GM23248 (cell line): ENCODE results near the gene LYRM1. TPM values are rescaled to one million over a fixed set of nuclear protein-coding genes. Genes with fewer than 3 reads are reported as not detected.

ENCODE experiments used
- DNase-seq: peaks from one replicate; pipeline ENCODE4 v3.0.0-alpha.2; 2015
- H2AFZ ChIP-seq: fragments of 200-600 bp; sonication (generic); 2 replicates; pipeline ENCODE4 v1.6.1; 2016; ENCODE audit warnings: antibody characterized with exemption
- H3F3A ChIP-seq: fragments of 200-600 bp; sonication (generic); 2 replicates; pipeline ENCODE4 v1.6.1; 2016; ENCODE audit warnings: mild to moderate bottlenecking, antibody characterized with exemption, mixed run types; ENCODE audit not compliant: insufficient read depth
- H3K27ac ChIP-seq: fragments of 200-600 bp; sonication (generic); 2 replicates; pipeline ENCODE4 v1.5.1; 2016; ENCODE audit warnings: mild to moderate bottlenecking
- H3K27me3 ChIP-seq: fragments of 200-600 bp; sonication (generic); replicated peaks from 2 replicates; pipeline ENCODE4 v1.6.1; 2016; ENCODE audit warnings: mild to moderate bottlenecking; ENCODE audit not compliant: insufficient read depth
- H3K36me3 ChIP-seq: fragments of 200-600 bp; sonication (generic); 2 replicates; pipeline ENCODE4 v1.6.1; 2016; ENCODE audit warnings: low read depth, mild to moderate bottlenecking
- H3K4me1 ChIP-seq: fragments of 200-600 bp; sonication (generic); 2 replicates; pipeline ENCODE4 v1.6.1; 2016; ENCODE audit warnings: mild to moderate bottlenecking; ENCODE audit not compliant: insufficient read depth
- H3K4me2 ChIP-seq: fragments of 200-600 bp; sonication (generic); one replicate; pipeline ENCODE4 v1.6.1; 2016; ENCODE audit warnings: mild to moderate bottlenecking; ENCODE audit not compliant: unreplicated experiment
- H3K4me3 ChIP-seq: fragments of 200-600 bp; sonication (generic); 2 replicates; pipeline ENCODE4 v1.5.1; 2016; ENCODE audit warnings: mild to moderate bottlenecking
- H3K79me2 ChIP-seq: fragments of 200-600 bp; sonication (generic); 2 replicates; pipeline ENCODE4 v1.6.1; 2016; ENCODE audit warnings: mild to moderate bottlenecking; ENCODE audit not compliant: insufficient read depth
- H3K9ac ChIP-seq: fragments of 200-600 bp; sonication (generic); 2 replicates; pipeline ENCODE4 v1.6.1; 2016; ENCODE audit warnings: mild to moderate bottlenecking
- H3K9me2 ChIP-seq: fragments of 200-600 bp; sonication (generic); 2 replicates; pipeline ENCODE4 v1.6.1; 2016; ENCODE audit warnings: mixed run types, mild to moderate bottlenecking, moderate library complexity; ENCODE audit not compliant: insufficient read depth
- H3K9me3 ChIP-seq: fragments of 200-600 bp; sonication (generic); one replicate; pipeline ENCODE4 v1.6.1; 2017; ENCODE audit warnings: low read depth
- H4K20me1 ChIP-seq: fragments of 200-600 bp; sonication (generic); 2 replicates; pipeline ENCODE4 v1.6.0; 2016; ENCODE audit not compliant: insufficient read depth
- EZH2 ChIP-seq: fragments of 200-600 bp; sonication (generic); IDR thresholded peaks from 2 replicates; pipeline ENCODE4 v1.6.1; 2018; ENCODE audit warnings: antibody characterized with exemption, mild to moderate bottlenecking; ENCODE audit not compliant: insufficient read depth, poor library complexity, severe bottlenecking
- EZH2phosphoT487 ChIP-seq: fragments of 200-600 bp; sonication (generic); IDR thresholded peaks from 2 replicates; pipeline ENCODE4 v1.6.1; 2018; ENCODE audit warnings: antibody characterized with exemption, moderate library complexity, mild to moderate bottlenecking, low read depth; ENCODE audit not compliant: insufficient read depth
- WGBS, 2 experiments: methylation state at CpG; one replicate each; pipeline ENCODE4 v1.1.6; 2015 to 2017; ENCODE audit warnings: low lambda C conversion rate in 2 of 2, low coverage in 1 of 2; ENCODE audit errors: missing lambda C conversion rate in 2 of 2; 5-methylcytosine and 5-hydroxymethylcytosine counted together
- in situ Hi-C: fragments of 300-500 bp; cut with MboI; formaldehyde crosslinking; loops from 2 replicates; pipeline ENCODE4 v1.15.0; 2020
- polyA plus RNA-seq: library from polyadenylated mRNA; unstranded; fragments of >200 nt; fragmentation: Nextera tagmentation; extraction: Ambion mirVana; gene quantifications from 2 replicates; pipeline ENCODE4 v1.2.1, GENCODE V29; 2016
- total RNA-seq: library from RNA; depleted of rRNA; stranded (reverse); fragments of >200 nt; shearing (Covaris generic); gene quantifications from 2 replicates; pipeline ENCODE4 v1.2.3, GENCODE V29; 2014

The LYRM1 gene
- total and polyA plus RNA-seq, 2 experiments from 2014 or later = 32.1 to 40.9 TPM

- WGBS, 2 experiments = 55 to 60% methylated on average over 4 of the region's 4 CpGs
- Histone ChIP-seq H3K9me2 (no peaks in the 10 kb centered on the region), H3K9me3 (no peaks in the 10 kb centered on the region), H2AFZ (no peak overlapping the region), H3K4me3 (no peak overlapping the region), H3K4me1 (no peaks in the 10 kb centered on the region), H3F3A (no peaks in the 10 kb centered on the region), H3K4me2 (no peak overlapping the region), H3K9ac (no peak overlapping the region), H3K27me3 (no peaks in the 10 kb centered on the region), H3K27ac (no peak overlapping the region), H4K20me1 (no peaks in the 10 kb centered on the region), H3K36me3 (no peaks in the 10 kb centered on the region), H3K79me2 (no peaks in the 10 kb centered on the region)
- in situ Hi-C loops = no loop called here
- TF ChIP-seq EZH2phosphoT487 (no peak), EZH2 (no peak)
- DNase-seq = no peak
Measured at GRCh38 chr16:20950294-20950693, 49.7 kb downstream of the LYRM1 start.

DNA sequence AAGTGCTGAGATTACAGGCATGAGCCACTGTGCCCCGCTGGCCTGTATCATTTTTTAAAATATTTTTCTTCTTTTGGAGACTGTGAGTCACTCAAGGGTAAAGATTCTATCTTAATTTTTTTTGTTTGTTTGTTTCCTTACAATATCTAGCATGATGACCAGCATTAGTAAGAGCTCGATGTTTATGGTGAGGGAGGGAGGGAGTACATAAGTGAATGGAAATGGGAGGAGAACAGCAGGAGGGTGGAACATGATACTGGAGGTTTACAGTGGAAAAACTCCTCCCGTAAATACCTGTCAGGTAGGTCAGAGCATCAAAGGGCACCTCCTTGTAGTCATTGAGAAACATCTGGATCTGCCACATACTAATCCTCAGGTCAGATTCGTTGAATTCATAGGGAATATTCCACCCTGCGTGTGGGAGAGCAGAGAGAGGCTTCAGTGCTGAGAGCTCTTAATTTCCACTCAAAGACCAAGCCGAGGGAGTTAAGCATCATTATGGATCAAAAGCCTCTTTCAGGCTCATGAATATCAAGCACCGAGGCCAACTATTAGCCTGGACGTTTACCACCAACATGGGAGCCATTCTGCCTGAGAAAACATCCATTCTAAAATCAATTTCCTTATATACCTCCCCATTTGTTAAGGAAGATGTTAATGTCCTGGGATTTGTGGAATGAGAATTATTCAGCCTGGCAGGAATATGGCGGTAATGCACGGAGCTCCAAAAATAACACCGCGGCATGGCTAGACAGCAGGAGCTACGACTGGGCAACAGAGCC, 51.8 kb downstream of the LYRM1 start:
- Histone ChIP-seq H4K20me1 (no peaks in the 10 kb centered on the region), H3F3A (no peaks in the 10 kb centered on the region), H2AFZ (no peak overlapping the region), H3K27ac (no peak overlapping the region), H3K27me3 (no peaks in the 10 kb centered on the region), H3K79me2 (no peaks in the 10 kb centered on the region), H3K9me3 (no peaks in the 10 kb centered on the region), H3K36me3 (no peaks in the 10 kb centered on the region), H3K9me2 (no peaks in the 10 kb centered on the region), H3K4me2 (no peak overlapping the region), H3K4me1 (no peaks in the 10 kb centered on the region), H3K9ac (no peak overlapping the region), H3K4me3 (no peak overlapping the region)
- 62 to 68% methylated on average over 13 of the region's 13 CpGs for WGBS, 2 experiments
- no peak for DNase-seq
- in situ Hi-C loops = no loop called here
- TF ChIP-seq EZH2 (no peak), EZH2phosphoT487 (no peak)

DNA sequence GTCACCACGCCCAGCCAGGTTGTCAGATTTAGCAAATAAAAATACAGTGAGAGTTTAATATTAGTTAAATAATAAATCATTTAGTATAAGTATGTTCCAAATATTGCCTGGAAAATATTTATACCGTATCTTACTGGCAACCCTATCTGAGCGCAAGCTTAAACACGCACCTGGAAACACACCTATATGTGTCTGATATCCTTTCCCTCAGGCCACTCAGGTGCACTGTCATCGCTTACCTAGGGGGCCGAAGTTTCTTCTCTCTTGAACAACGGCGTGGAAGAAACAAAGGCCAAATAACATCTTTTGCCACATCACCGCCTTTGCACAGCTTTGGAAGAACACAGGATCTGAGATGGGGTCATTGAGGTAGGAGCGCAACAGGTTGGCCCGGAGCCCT, 54.0 kb downstream of the LYRM1 start:
- TF ChIP-seq EZH2phosphoT487 (no peak), EZH2 (no peak)
- H3K27me3 ChIP-seq = no peaks in the 10 kb centered on the region
- in situ Hi-C loops = no loop called here

DNA sequence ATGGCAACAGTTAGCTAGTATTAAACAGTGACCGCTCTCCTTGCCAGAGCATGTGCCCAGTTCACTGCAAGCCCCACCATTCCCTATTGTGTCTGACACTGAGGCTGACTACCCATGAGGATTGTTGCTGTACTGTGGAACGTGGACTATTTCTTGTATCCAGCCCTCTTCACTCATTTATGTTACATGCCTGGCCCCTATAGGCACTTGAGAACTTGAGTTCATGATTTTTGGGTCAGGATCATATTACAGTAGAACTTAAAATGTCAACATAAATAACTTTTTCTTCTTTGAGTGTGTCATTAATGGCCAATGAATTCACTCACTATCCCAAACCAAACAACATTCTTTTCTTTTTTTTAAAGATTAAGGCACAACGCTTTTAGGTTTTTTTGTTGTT, 55.7 kb downstream of the LYRM1 start:
- WGBS, 2 experiments = 39 to 40% methylated on average over 3 of the region's 3 CpGs
- H3K4me1 ChIP-seq = no peaks in the 10 kb centered on the region
- H3K9ac ChIP-seq = no peak overlapping the region
- H3K4me2 ChIP-seq = no peak overlapping the region
- H3K9me3 ChIP-seq = no peaks in the 10 kb centered on the region
- H3K27me3 ChIP-seq = no peaks in the 10 kb centered on the region
- no peaks in the 10 kb centered on the region for H3K9me2 ChIP-seq
- H3K27ac ChIP-seq = no peak overlapping the region
- no peak overlapping the region for H2AFZ ChIP-seq
- TF ChIP-seq EZH2phosphoT487 (no peak), EZH2 (no peak)
- in situ Hi-C loops = no loop called here
- no peaks in the 10 kb centered on the region for H4K20me1 ChIP-seq
- H3K4me3 ChIP-seq = no peak overlapping the region
- no peaks in the 10 kb centered on the region for H3K79me2 ChIP-seq
- H3F3A ChIP-seq = no peaks in the 10 kb centered on the region
- peak; percentile 23 for DNase-seq
- no peaks in the 10 kb centered on the region for H3K36me3 ChIP-seq

More for the DNA sequence above, 54.0 kb downstream of the LYRM1 start:
- Histone ChIP-seq H3K27ac (no peak overlapping the region), H3K9ac (no peak overlapping the region), H3K9me2 (no peaks in the 10 kb centered on the region), H3K4me2 (no peak overlapping the region), H2AFZ (no peak overlapping the region), H3K9me3 (no peaks in the 10 kb centered on the region), H3F3A (no peaks in the 10 kb centered on the region), H3K4me1 (no peaks in the 10 kb centered on the region), H3K79me2 (no peaks in the 10 kb centered on the region), H4K20me1 (no peaks in the 10 kb centered on the region), H3K36me3 (no peaks in the 10 kb centered on the region), H3K4me3 (no peak overlapping the region)
- 86% methylated on average over 11 of the region's 11 CpGs for WGBS, 2 experiments
- DNase-seq = no peak
